ENCODE results near the gene BUD23. TPM values are rescaled to one million over a fixed set of nuclear protein-coding genes. Genes with fewer than 3 reads are reported as not detected.
"Not testable (repeated sequence)": the region's sequence is repeated elsewhere in the genome, so short reads cannot be mapped to it uniquely, and the experiment has no call there.

BUD23 gene
- total and polyA plus RNA-seq, 2 experiments from 2014 or later: 62.1 to 117 TPM

DNA sequence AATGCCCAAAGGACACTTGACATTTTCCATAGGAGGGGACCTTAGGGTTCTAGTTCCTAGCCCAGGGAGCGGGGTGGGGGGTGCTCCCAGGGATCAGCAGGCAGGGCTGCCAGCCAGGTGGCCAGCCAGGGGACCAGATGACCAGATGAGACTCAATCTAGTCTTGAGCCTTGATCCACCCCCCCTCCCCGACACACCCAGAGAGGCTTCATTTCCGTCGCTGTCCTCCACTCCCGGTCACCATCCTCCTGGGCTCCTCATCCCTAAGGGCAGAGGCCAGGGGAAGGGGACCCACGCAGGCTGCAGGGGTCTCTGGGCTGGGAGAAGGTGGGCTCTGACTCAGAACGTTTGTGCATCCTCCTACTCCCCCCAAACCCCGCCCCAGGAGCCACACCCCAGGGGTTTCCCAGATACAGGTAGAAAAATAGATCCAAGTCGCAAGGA lies 35.1 kb downstream of the BUD23 start (continued):
- no peak for TF ChIP-seq EZH2phosphoT487 (IDR thresholded peaks at IDR 0.05; ENCODE audit: unreplicated experiment)
- TF ChIP-seq, protein P1, sequence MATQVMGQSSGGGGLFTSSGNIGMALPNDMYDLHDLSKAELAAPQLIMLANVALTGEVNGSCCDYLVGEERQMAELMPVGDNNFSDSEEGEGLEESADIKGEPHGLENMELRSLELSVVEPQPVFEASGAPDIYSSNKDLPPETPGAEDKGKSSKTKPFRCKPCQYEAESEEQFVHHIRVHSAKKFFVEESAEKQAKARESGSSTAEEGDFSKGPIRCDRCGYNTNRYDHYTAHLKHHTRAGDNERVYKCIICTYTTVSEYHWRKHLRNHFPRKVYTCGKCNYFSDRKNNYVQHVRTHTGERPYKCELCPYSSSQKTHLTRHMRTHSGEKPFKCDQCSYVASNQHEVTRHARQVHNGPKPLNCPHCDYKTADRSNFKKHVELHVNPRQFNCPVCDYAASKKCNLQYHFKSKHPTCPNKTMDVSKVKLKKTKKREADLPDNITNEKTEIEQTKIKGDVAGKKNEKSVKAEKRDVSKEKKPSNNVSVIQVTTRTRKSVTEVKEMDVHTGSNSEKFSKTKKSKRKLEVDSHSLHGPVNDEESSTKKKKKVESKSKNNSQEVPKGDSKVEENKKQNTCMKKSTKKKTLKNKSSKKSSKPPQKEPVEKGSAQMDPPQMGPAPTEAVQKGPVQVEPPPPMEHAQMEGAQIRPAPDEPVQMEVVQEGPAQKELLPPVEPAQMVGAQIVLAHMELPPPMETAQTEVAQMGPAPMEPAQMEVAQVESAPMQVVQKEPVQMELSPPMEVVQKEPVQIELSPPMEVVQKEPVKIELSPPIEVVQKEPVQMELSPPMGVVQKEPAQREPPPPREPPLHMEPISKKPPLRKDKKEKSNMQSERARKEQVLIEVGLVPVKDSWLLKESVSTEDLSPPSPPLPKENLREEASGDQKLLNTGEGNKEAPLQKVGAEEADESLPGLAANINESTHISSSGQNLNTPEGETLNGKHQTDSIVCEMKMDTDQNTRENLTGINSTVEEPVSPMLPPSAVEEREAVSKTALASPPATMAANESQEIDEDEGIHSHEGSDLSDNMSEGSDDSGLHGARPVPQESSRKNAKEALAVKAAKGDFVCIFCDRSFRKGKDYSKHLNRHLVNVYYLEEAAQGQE (IDR thresholded peaks at IDR 0.05; ENCODE audit: unreplicated experiment): no peak

DNA sequence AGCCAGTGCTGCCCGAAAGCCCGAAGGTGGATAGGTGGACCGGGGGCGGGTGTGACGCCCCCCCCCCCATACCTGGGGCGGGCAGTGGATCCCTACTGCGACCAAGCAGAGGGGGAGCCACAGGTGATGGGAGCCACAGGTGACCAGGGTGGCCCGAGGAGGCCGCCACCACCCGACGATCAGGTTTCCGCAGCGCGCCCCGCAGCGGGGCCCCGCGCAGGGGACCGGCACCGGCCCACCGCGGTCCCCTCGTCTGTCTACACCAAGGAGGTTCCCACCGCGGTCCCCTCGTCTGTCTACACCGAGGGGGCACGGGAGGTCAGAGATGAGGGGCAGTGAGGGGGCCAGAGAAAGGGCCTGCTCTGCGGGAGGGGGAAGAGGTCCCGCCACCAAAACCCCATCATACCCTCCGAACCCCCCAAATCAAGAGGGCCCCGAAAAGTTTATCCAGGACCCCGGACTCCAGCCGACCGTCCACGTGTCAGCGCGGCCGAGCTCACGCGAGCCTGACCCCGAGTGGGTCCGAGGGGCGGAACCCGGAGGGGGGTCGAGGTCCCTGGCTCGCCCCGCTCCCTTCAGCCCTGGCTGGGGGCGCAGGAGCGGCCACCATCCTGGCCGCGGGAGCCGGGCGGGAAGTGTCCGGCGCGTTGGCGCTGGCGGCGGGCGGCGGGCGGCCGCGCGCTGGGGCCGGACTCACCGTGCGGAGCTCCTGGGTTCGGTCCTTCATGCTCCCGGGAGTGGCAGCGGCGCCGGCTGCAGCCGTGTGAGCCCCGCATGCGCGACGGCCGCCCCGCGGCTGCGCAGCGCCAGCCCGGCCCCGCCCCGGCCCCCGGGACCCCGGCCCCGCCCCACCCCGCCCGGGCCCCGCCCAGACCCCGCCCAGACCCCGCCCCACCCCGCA lies 35.8 kb downstream of the BUD23 start, which contains the start of gene STX1A:
Gene STX1A, minus strand, starts transcription at position 765 of the 901 bp plus-strand sequence. Its CDS starts 38 bp downstream, at position 727.
- peaks cover 24% of the 10 kb centered on the region for H3K27me3 ChIP-seq (ENCODE audit: insufficient read depth)
- ATAC-seq (peak; percentile 89), DNase-seq (ENCODE audit: low spot score) (peak; percentile 82)
- Mint-ChIP-seq H3K4me1 (no peaks in the 10 kb centered on the region; the same call in 2 of the 3 replicates), H3K27ac (no peak within 1 kb of the TSS; the same call in 1 of the 2 replicates), H3K27me3 (ENCODE audit: insufficient read depth, low read depth, poor library complexity) (peaks cover 20% of the 10 kb centered on the region), H3K4me3 (peak within 1 kb of the TSS; percentile 70), H3K36me3 (ENCODE audit: low read depth) (no peaks in the 10 kb centered on the region), H3K9me3 (no peaks in the 10 kb centered on the region)
- H3K4me2 ChIP-seq: peak within 1 kb of the TSS; percentile 95
- H3K4me3 ChIP-seq: peak within 1 kb of the TSS; percentile 86
- H3K27ac ChIP-seq (ENCODE audit: low read depth): no peak within 1 kb of the TSS
- H4K20me1 ChIP-seq (replicated peaks; ENCODE audit: insufficient read depth): no peaks in the 10 kb centered on the region; the same call in 1 of the 2 replicates
- H3K9me2 ChIP-seq (ENCODE audit: insufficient read depth): no peaks in the 10 kb centered on the region
- H3F3A ChIP-seq (replicated peaks; ENCODE audit: low read depth): no peaks in the 10 kb centered on the region
- peak within 1 kb of the TSS; percentile 90 for H2AFZ ChIP-seq
- H3K36me3 ChIP-seq (ENCODE audit: insufficient read depth): no peaks in the 10 kb centered on the region
- H3K79me2 ChIP-seq (replicated peaks; ENCODE audit: insufficient read depth): no peaks in the 10 kb centered on the region
- H3K4me1 ChIP-seq (ENCODE audit: insufficient read depth): no peaks in the 10 kb centered on the region; the same call in 1 of the 2 replicates
- no peak for TF ChIP-seq STAT1 (IDR thresholded peaks at IDR 0.05; ENCODE audit: unreplicated experiment)
- TF ChIP-seq POLR2AphosphoS5 (IDR thresholded peaks at IDR 0.05; ENCODE audit: low read depth): 0 out of 2 replicates have a peak, but pooled peaks have one; percentile 43

DNA sequence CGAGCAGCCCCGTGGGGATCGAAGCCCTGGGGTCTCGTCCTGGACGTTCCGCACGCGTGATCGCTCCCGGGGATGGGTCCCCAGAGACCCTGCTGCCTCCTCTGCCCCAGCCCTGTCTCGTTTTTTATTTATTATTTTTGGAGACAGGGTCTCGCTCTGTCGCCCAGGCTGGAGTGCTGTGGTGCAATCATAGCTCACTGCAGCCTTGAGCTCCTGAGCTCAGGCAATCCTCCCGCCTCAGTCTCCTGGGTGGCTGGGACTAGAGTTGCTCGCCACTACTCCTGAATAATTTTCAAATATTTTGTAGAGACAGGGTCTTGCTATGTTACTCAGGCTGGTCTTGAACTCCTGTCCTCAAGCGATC lies 36.4 kb downstream of the BUD23 start:
- Histone ChIP-seq H2AFZ (peak overlapping the region; percentile 90), H3K79me2 (replicated peaks; ENCODE audit: insufficient read depth) (no peaks in the 10 kb centered on the region), H3K27me3 (ENCODE audit: insufficient read depth) (peaks cover 24% of the 10 kb centered on the region), H3K4me2 (peak overlapping the region; percentile 78), H3F3A (replicated peaks; ENCODE audit: low read depth) (no peaks in the 10 kb centered on the region), H3K4me3 (peak overlapping the region; percentile 53), H3K36me3 (ENCODE audit: insufficient read depth) (no peaks in the 10 kb centered on the region), H3K9me2 (ENCODE audit: insufficient read depth) (no peaks in the 10 kb centered on the region), H4K20me1 (replicated peaks; ENCODE audit: insufficient read depth) (no peaks in the 10 kb centered on the region; the same call in 1 of the 2 replicates), H3K4me1 (ENCODE audit: insufficient read depth) (no peaks in the 10 kb centered on the region; the same call in 1 of the 2 replicates), H3K27ac (ENCODE audit: low read depth) (no peak overlapping the region)
- Mint-ChIP-seq H3K27ac (no peak overlapping the region), H3K27me3 (ENCODE audit: insufficient read depth, low read depth, poor library complexity) (peaks cover 17% of the 10 kb centered on the region), H3K9me3 (no peaks in the 10 kb centered on the region), H3K4me3 (peak overlapping the region; percentile 70), H3K36me3 (ENCODE audit: low read depth) (no peaks in the 10 kb centered on the region), H3K4me1 (no peaks in the 10 kb centered on the region; the same call in 2 of the 3 replicates)
- DNase-seq (ENCODE audit: low spot score): no peak
- ATAC-seq: no peak; the same call in 2 of the 3 replicates
- TF ChIP-seq ZNF114 (CRISPR knock-in tag; IDR thresholded peaks at IDR 0.05): no peak
- no peak for TF ChIP-seq ETS1 (IDR thresholded peaks at IDR 0.05)
- no peak for TF ChIP-seq EZH2 (IDR thresholded peaks at IDR 0.05; ENCODE audit: low read depth, unreplicated experiment)
- no peak for TF ChIP-seq NANOG (IDR thresholded peaks at IDR 0.05; ENCODE audit: borderline replicate concordance)

DNA sequence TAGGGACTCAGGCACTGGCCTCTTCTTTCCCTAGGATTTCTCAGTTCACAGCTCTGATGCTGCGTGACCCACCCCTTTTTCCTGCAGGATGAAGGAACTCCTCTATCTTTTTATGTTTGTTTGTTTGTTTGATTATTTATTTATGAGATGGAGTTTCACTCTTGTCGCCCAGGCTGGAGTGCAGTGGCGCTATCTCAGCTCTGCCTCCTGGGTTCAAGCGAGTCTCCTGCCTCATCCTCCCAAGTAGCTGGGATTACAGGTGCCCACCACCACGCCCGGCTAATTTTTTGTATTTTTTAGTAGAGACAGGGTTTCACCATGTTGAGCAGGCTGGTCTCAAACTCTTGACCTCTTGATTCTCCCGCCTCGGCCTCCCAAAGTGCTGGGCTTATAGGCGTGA lies 37.0 kb downstream of the BUD23 start:
- not testable (repeated sequence) for H3K27ac Mint-ChIP-seq; ATAC-seq; H3K36me3 Mint-ChIP-seq (ENCODE audit: low read depth); H3K9me2 ChIP-seq (ENCODE audit: insufficient read depth); H3K79me2 ChIP-seq (replicated peaks; ENCODE audit: insufficient read depth); H3K4me1 Mint-ChIP-seq; H4K20me1 ChIP-seq (replicated peaks; ENCODE audit: insufficient read depth); H3K4me1 ChIP-seq (ENCODE audit: insufficient read depth); H3K4me2 ChIP-seq; DNase-seq (ENCODE audit: low spot score); H3K9me3 Mint-ChIP-seq; H2AFZ ChIP-seq; H3K27ac ChIP-seq (ENCODE audit: low read depth); H3K4me3 ChIP-seq; H3F3A ChIP-seq (replicated peaks; ENCODE audit: low read depth); H3K36me3 ChIP-seq (ENCODE audit: insufficient read depth)
- peaks cover 24% of the 10 kb centered on the region for H3K27me3 ChIP-seq (ENCODE audit: insufficient read depth)
- H3K27me3 Mint-ChIP-seq (ENCODE audit: insufficient read depth, low read depth, poor library complexity): peaks cover 20% of the 10 kb centered on the region
- peak overlapping the region; percentile 70 for H3K4me3 Mint-ChIP-seq

All from GM23338 (cell line).